Tibial artery (tissue), 4 donors: ENCODE data around the gene ARTN.

ENCODE experiments used
- DNase-seq, 2 donors: peaks; one replicate each; pipeline ENCODE4 v3.0.0-alpha.2; 2019
- H3K27ac ChIP-seq, 2 donors: fragments of 200-600 bp; sonication (generic) in 1 of 2; 1 replicate in 1 of 2; 2 replicates in 1 of 2; pipeline ENCODE4 v1.5.1; 2018 to 2019; ENCODE audit warnings: mild to moderate bottlenecking in 1 of 2
- H3K27me3 ChIP-seq, 2 donors: fragments of 200-600 bp; sonication (generic) in 1 of 2; one replicate each; pipeline versions ENCODE4 v1.5.1 to v1.6.0; 2016 to 2019
- H3K36me3 ChIP-seq, 3 donors: fragments of 200-600 bp; sonication (generic) in 2 of 3; one replicate each; pipeline ENCODE4 v1.5.1; 2016 to 2019; ENCODE audit warnings: mild to moderate bottlenecking in 2 of 3
- H3K4me1 ChIP-seq, 4 donors: fragments of 200-600 bp; sonication (generic) in 2 of 4; 1 replicate in 3 of 4; 2 replicates in 1 of 4; pipeline ENCODE4 v1.5.1; 2016 to 2019
- H3K4me3 ChIP-seq, 2 donors: fragments of 200-600 bp; sonication (generic) in 1 of 2; 1 replicate in 1 of 2; 2 replicates in 1 of 2; pipeline ENCODE4 v1.5.1; 2018 to 2019; ENCODE audit warnings: mild to moderate bottlenecking in 2 of 2
- H3K9me3 ChIP-seq, 3 donors: fragments of 200-600 bp; sonication (generic) in 1 of 3; one replicate each; pipeline ENCODE4 v1.5.1; 2016 to 2019
- intact Hi-C: fragments of 100-400 bp; cut with DNase I; formaldehyde crosslinking; loops from one replicate; pipeline ENCODE4 v1.15.0; 2023; ENCODE audit warnings: low total_unique reads
- TF ChIP-seq, protein P1 (sequence below), 2 experiments: fragments of 200-600 bp in 1 of 2; fragments of 450-650 bp in 1 of 2; IDR thresholded peaks; one replicate each; pipeline ENCODE4 v1.5.1; 2017 to 2019; ENCODE audit warnings: antibody characterized with exemption in 2 of 2, mild to moderate bottlenecking in 1 of 2, moderate library complexity in 1 of 2

Gene ARTN

DNA sequence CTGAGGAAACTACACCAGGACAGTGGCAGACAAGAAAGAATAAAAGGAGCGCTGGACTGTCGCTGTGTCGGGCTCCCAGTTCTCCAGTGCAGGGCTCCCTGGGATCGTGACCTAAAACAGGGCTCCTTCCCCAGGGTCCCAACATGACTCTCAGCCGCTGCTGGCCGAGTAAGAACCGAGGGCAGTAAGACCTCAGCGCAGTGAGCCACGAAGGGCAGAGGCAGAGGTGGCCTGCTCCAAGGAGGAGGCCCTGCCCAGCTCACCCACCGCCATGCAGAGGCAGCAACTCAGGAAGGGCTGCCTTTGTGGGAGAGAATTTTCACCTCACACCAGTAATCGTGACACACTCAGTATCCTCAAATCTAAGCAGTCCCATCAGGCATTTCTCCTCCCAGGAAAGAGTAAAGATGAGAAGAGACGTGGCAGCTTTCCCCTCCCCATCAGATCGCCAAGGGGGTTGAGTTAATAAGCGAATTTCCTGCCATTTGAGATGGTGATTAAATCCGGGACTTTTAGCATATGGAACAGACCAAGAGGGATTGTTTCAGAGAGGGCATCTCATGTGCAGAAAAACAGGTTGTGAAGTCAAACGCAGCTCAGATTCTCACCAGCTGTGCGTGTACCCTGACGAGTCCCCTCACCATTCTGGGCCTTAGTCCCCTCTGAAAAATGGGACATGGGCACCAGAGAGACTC, 19.8 kb upstream of the ARTN start:
- Histone ChIP-seq H3K27ac (no peak overlapping the region), H3K9me3 (no peaks in the 10 kb centered on the region)
- TF ChIP-seq, protein P1, sequence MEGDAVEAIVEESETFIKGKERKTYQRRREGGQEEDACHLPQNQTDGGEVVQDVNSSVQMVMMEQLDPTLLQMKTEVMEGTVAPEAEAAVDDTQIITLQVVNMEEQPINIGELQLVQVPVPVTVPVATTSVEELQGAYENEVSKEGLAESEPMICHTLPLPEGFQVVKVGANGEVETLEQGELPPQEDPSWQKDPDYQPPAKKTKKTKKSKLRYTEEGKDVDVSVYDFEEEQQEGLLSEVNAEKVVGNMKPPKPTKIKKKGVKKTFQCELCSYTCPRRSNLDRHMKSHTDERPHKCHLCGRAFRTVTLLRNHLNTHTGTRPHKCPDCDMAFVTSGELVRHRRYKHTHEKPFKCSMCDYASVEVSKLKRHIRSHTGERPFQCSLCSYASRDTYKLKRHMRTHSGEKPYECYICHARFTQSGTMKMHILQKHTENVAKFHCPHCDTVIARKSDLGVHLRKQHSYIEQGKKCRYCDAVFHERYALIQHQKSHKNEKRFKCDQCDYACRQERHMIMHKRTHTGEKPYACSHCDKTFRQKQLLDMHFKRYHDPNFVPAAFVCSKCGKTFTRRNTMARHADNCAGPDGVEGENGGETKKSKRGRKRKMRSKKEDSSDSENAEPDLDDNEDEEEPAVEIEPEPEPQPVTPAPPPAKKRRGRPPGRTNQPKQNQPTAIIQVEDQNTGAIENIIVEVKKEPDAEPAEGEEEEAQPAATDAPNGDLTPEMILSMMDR (IDR thresholded peaks at IDR 0.05): no peak

DNA sequence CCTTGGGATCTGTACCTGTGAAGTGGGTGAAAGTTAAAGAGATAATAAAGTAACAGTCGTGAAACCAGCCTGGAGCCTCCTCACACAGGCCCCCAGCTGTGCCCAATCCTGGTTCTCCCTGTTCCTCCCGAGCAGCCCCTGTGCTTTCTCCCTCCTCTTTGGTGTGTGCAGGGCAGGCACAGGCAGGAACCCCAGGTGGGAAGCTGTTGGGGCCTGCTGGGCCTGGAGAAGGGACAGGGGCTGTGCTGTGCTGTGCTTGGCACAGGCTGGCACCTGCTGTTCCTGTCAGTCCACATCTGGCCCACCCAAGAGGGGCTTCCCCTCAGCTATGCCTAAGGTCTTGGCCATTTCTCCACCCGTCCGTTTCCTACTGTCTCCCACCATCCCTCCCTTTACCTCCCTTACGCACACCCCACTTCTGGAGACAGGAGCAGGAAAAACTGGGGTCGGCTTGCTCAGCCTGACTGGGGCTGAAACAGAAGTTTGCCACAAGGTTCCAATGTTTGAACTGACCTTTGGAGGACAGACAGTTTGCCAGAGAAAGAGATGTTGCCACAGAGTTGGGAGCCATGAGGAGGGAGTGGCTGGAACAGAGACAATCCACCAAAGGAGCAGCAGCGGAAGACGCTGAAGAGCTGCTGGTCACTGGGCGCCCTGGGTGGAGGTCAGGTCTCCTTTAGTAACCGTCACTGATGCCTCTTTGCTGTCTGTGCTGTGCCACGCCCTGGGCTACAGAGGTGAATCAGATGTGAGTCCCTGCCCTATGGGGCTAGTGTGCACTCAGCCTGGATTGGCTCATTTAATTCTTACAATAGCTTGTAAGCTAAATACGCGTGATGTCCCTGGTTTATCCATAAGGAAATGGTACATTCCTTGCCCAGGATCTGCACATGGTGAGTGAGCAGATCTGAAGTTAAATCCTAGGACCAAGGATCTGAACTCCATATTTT, 18.8 kb upstream of the ARTN start:
- Histone ChIP-seq H3K4me1 (no peaks in the 10 kb centered on the region), H3K4me3 (no peak overlapping the region), H3K9me3 (no peaks in the 10 kb centered on the region), H3K27ac (no peak overlapping the region), H3K27me3 (no peaks in the 10 kb centered on the region), H3K36me3 (peaks cover 0 to 6% (median 4%) of the 10 kb centered on the region in 3 donors)
- intact Hi-C loops: no loop called here
- DNase-seq: no peak
- TF ChIP-seq, protein P1 (IDR thresholded peaks at IDR 0.05): no peak

More for the DNA sequence above, 19.8 kb upstream of the ARTN start:
- DNase-seq: no peak
- H3K27me3 ChIP-seq: no peaks in the 10 kb centered on the region
- intact Hi-C loops: no loop called here
- peaks cover 0 to 6% (median 3%) of the 10 kb centered on the region in 3 donors for H3K36me3 ChIP-seq
- H3K4me1 ChIP-seq: no peaks in the 10 kb centered on the region
- H3K4me3 ChIP-seq: no peak overlapping the region

DNA sequence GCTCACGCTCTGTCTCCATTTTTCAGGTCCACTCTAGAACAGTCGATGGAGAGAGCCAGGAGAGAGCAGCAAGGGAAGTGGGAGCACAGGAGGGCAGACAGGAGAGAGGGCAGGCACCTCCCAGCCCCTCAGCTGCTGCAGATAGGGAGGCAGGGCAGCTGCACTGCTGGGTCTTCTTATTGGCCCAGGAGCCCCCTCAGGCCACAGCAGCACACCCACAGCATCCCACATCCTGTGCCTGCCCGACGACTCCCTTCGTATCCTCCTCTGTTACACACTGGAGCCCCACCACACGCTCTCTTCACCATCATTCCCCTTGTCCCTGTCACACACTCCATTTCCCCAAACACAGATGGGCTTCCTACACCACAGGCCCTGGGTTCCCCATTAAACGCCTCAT, 13.7 kb upstream of the ARTN start:
- no peak for DNase-seq
- H3K4me3 ChIP-seq: no peak overlapping the region
- no peak overlapping the region for H3K27ac ChIP-seq
- TF ChIP-seq, protein P1 (IDR thresholded peaks at IDR 0.05): no peak
- H3K36me3 ChIP-seq: peaks cover 0 to 19% (median 0%) of the 10 kb centered on the region in 3 donors
- H3K9me3 ChIP-seq: no peaks in the 10 kb centered on the region
- intact Hi-C loops: no loop called here
- H3K4me1 ChIP-seq: no peaks in the 10 kb centered on the region
- H3K27me3 ChIP-seq: no peaks in the 10 kb centered on the region

- H3K4me3 ChIP-seq: no peak overlapping the region
- intact Hi-C loops: no loop called here
- no peaks in the 10 kb centered on the region for H3K27me3 ChIP-seq
- H3K36me3 ChIP-seq: peaks cover 0 to 26% (median 5%) of the 10 kb centered on the region in 3 donors
- H3K9me3 ChIP-seq: no peaks in the 10 kb centered on the region
- DNase-seq: no peak
- no peak overlapping the region for H3K27ac ChIP-seq
- H3K4me1 ChIP-seq: no peaks in the 10 kb centered on the region
- TF ChIP-seq, protein P1 (IDR thresholded peaks at IDR 0.05): no peak
Measured at GRCh38 chr1:43921022-43921421, 12.6 kb upstream of the ARTN start.

DNA sequence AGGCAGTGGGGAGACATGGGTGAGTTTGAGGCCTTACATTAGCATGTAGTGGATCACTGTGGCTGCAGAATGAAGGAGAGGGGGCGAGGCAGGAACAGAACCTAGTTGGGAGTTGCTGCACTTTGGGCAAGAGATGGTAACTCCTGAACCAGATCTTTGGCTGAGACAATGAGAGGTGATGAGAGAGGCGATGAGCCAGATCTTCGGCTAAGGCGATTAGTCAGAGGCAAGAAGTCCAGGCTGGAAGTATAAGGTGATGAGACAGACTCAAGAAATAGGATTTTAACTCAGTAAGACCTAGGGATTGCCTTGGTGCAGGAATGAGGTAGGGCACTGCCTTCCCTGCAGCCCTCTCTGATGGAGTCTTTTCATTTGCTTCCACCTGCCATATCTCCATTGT, 9.1 kb upstream of the ARTN start:
- H3K4me1 ChIP-seq: no peaks in the 10 kb centered on the region
- H3K4me3 ChIP-seq: no peak overlapping the region
- DNase-seq: no peak
- intact Hi-C loops: no loop called here
- H3K36me3 ChIP-seq: peaks cover 0 to 32% (median 12%) of the 10 kb centered on the region in 3 donors
- TF ChIP-seq, protein P1 (IDR thresholded peaks at IDR 0.05): no peak
- no peaks in the 10 kb centered on the region for H3K9me3 ChIP-seq
- H3K27ac ChIP-seq: no peak overlapping the region
- no peaks in the 10 kb centered on the region for H3K27me3 ChIP-seq
